GM10248 (cell line): Measurements from ENCODE around the gene STARD3.

Experiments used
- CTCF ChIA-PET: fragments of 300-600 bp; sonication (Branson Sonifier 250); formaldehyde crosslinking; extraction: SDS; loops from one replicate; lab custom pipeline; 2021; ENCODE audit warnings: antibody characterized with exemption; lab: Yijun Ruan, JAX
- POLR2A ChIA-PET: fragments of 350-650 bp; sonication (Branson Sonifier 250); formaldehyde crosslinking; extraction: SDS; loops from one replicate; lab custom pipeline; 2020; ENCODE audit warnings: antibody characterized with exemption; lab: Yijun Ruan, JAX
- DNase-seq: peaks from one replicate; pipeline ENCODE4 v3.0.0; 2012; ENCODE audit errors: extremely low spot score
- CTCF ChIP-seq: IDR thresholded peaks from 2 replicates; pipeline ENCODE4 v1.5.1; 2012; ENCODE audit warnings: mild to moderate bottlenecking, low read depth; ENCODE audit errors: extremely low read depth, missing control alignments, control extremely low read depth

The STARD3 gene

GRCh38 chr17:39673335-39674081 is 36.6 kb downstream of the STARD3 start:
- no peak for TF ChIP-seq CTCF
- ChIA-PET POLR2A (no interaction called here), CTCF (interaction anchor here (1.5 to 21.1 kb wide), 4 partner anchors 9 to 53 kb away, joined by 3 to 180 read pairs (median 69); no protein-coding TSS in a partner anchor)
- no peak for DNase-seq

- ChIA-PET POLR2A (no interaction called here), CTCF (interaction anchor here (1.2 to 21.1 kb wide), 5 partner anchors 8 to 53 kb away, joined by 3 to 180 read pairs (median 4); no protein-coding TSS in a partner anchor)
- DNase-seq = no peak
- TF ChIP-seq CTCF = no peak
These were observed 37.2 kb downstream of the STARD3 start for GRCh38 chr17:39674179-39674578.

GRCh38 chr17:39674702-39675389 is 37.9 kb downstream of the STARD3 start:
- DNase-seq = peak; percentile 52
- TF ChIP-seq CTCF = no peak
- ChIA-PET CTCF (interaction anchor here (1.1 to 21.1 kb wide), 6 partner anchors 8 to 56 kb away, joined by 3 to 180 read pairs (median 4); no protein-coding TSS in a partner anchor), POLR2A (interaction anchor here (0.6 kb wide), 1 partner anchor 138 kb away, joined by 3 read pairs; no protein-coding TSS in a partner anchor)

GRCh38 chr17:39675390-39676082 is 38.6 kb downstream of the STARD3 start:
- TF ChIP-seq CTCF = no peak
- CTCF ChIA-PET = interaction anchor here (1.1 to 21.1 kb wide), 5 partner anchors 11 to 56 kb away, joined by 3 to 180 read pairs (median 4); no protein-coding TSS in a partner anchor
- no peak for DNase-seq
- POLR2A ChIA-PET = interaction anchor here (0.6 kb wide), 1 partner anchor 138 kb away, joined by 3 read pairs; no protein-coding TSS in a partner anchor

- DNase-seq = peak; percentile 72
- ChIA-PET POLR2A (no interaction called here), CTCF (interaction anchor here (1.1 to 21.1 kb wide), 5 partner anchors 24 to 55 kb away, joined by 3 to 180 read pairs (median 6); no protein-coding TSS in a partner anchor)
- TF ChIP-seq CTCF = no peak
These were observed 39.4 kb downstream of the STARD3 start for GRCh38 chr17:39676198-39676819.
